ENCODE measurements around the gene MAD2L1BP.
"Not testable (repeated sequence)": the region's sequence is repeated elsewhere in the genome, so short reads cannot be mapped to it uniquely, and the experiment has no call there.

GRCh38 chr6:43652822-43653221 is 17.2 kb downstream of the MAD2L1BP start:
- TF ChIP-seq EP300, POLR2A, CTCF, POLR2AphosphoS5 (IDR thresholded peaks at IDR 0.05): not testable (repeated sequence)

All from upper lobe of left lung (tissue), 4 donors.